CD4-positive, alpha-beta memory T cell (primary cell): ENCODE data around the gene CLDND1. TPM values are rescaled to one million over a fixed set of nuclear protein-coding genes. Genes with fewer than 3 reads are reported as not detected.
A peak's percentile ranks its signal among the peaks of the same experiment; 100 is the strongest.

Source experiments
- CTCF ChIA-PET: fragments of 350-600 bp; sonication (Branson Sonifier 250); formaldehyde crosslinking; loops from one replicate; lab custom pipeline; 2021; ENCODE audit warnings: inconsistent platforms; ENCODE audit not compliant: partially characterized antibody; lab: Charles Lee
- POLR2A ChIA-PET: fragments of 350-600 bp; sonication (Branson Sonifier 250); formaldehyde crosslinking; loops from one replicate; lab custom pipeline; 2021; ENCODE audit not compliant: partially characterized antibody; lab: Charles Lee
- DNase-seq, 5 donors: peaks; one replicate each; pipeline versions ENCODE4 v3.0.0 to v3.0.0-alpha.2; 2020 to 2022; ENCODE audit warnings: mixed read lengths in 1 of 5
- H3K27ac ChIP-seq: one replicate; pipeline ENCODE4 v1.7.0; 2013; ENCODE audit warnings: low read depth, low read length
- H3K27me3 ChIP-seq: 2 replicates; pipeline ENCODE4 v1.7.0; 2013; ENCODE audit warnings: mild to moderate bottlenecking, low read length, moderate library complexity; ENCODE audit not compliant: insufficient read depth
- H3K36me3 ChIP-seq: 2 replicates; pipeline ENCODE4 v1.7.0; 2013; ENCODE audit warnings: mild to moderate bottlenecking, low read length, moderate library complexity; ENCODE audit not compliant: insufficient read depth
- H3K4me1 ChIP-seq: 2 replicates; pipeline ENCODE4 v1.7.0; 2013; ENCODE audit warnings: mild to moderate bottlenecking, low read length, moderate library complexity; ENCODE audit not compliant: insufficient read depth
- H3K4me3 ChIP-seq, 2 donors: one replicate each; pipeline ENCODE4 v1.7.0; 2013; ENCODE audit warnings: low read length in 2 of 2, mild to moderate bottlenecking in 1 of 2
- H3K9me3 ChIP-seq, 2 donors: one replicate each; pipeline ENCODE4 v1.7.0; 2013; ENCODE audit warnings: low read length in 2 of 2, control low read depth in 1 of 2; ENCODE audit not compliant: control insufficient read depth in 1 of 2
- H3K27ac Mint-ChIP-seq, 7 donors: one replicate each; pipeline ENCODE4 v1.8.0; 2020 to 2021; ENCODE audit warnings: mixed read lengths in 7 of 7, mild to moderate bottlenecking in 6 of 7, inconsistent platforms in 3 of 7, moderate library complexity in 3 of 7
- H3K27me3 Mint-ChIP-seq, 2 donors: one replicate each; pipeline ENCODE4 v1.8.0; 2020 to 2021; ENCODE audit warnings: mixed read lengths in 2 of 2
- H3K36me3 Mint-ChIP-seq, 2 donors: one replicate each; pipeline ENCODE4 v1.8.0; 2020 to 2021; ENCODE audit warnings: mixed read lengths in 2 of 2, inconsistent platforms in 1 of 2, mild to moderate bottlenecking in 1 of 2
- H3K4me1 Mint-ChIP-seq, 4 donors: one replicate each; pipeline ENCODE4 v1.8.0; 2020 to 2021; ENCODE audit warnings: mixed read lengths in 4 of 4, mild to moderate bottlenecking in 1 of 4
- H3K4me3 Mint-ChIP-seq, 8 donors: one replicate each; pipeline ENCODE4 v1.8.0; 2020 to 2021; ENCODE audit warnings: mixed read lengths in 8 of 8, mild to moderate bottlenecking in 7 of 8, moderate library complexity in 6 of 8, inconsistent platforms in 3 of 8
- H3K9me3 Mint-ChIP-seq, 8 donors: one replicate each; pipeline ENCODE4 v1.8.0; 2020 to 2021; ENCODE audit warnings: mixed read lengths in 8 of 8, mild to moderate bottlenecking in 5 of 8, inconsistent platforms in 3 of 8, moderate library complexity in 1 of 8
- intact Hi-C: fragments of 100-400 bp; cut with micrococcal nuclease; formaldehyde crosslinking; loops from one replicate; pipeline ENCODE4 v1.15.1; 2023
- polyA plus RNA-seq, 2 donors: library from polyadenylated mRNA; unstranded; fragments of 300-500 nt; fragmentation: Illumina TruSeq; gene quantifications; one replicate each; pipeline ENCODE4 v1.2.3, GENCODE V29; 2021
- total RNA-seq, 2 experiments: library from RNA; stranded (reverse); gene quantifications; one replicate each; pipeline ENCODE4 v1.2.3, GENCODE V29; 2021

The CLDND1 gene
- total and polyA plus RNA-seq, 4 experiments from 2014 or later, result 149 to 431 (median 333) TPM

DNA sequence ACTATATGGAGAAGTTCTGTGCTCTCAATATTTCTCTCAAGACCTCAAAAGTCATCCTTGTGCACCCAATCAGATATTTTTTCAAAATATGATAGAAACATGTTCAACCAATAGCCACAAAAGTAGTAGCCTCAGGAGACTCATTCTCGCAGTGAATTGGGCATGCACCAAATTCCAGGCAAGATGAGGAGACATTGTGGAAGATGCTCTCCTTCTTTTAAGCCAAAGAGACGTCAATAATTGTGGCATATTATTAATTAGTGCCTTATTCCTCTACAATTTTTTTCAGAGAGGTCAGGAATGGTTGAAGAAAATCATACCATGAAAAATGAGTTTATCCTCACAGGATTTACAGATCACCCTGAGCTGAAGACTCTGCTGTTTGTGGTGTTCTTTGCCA is 25.3 kb downstream of the CLDND1 start, which contains the start of gene OR5K2:
OR5K2 (plus strand) TSS at position 301 of the 400 bp plus-strand sequence; CDS start at position 301, 0 bp downstream.
- H3K36me3 ChIP-seq, result no peaks in the 10 kb centered on the region
- Mint-ChIP-seq H3K27ac (no peak within 1 kb of the TSS), H3K27me3 (no peaks in the 10 kb centered on the region), H3K4me1 (peaks cover 0 to 4% (median under 1%) of the 10 kb centered on the region in 4 donors), H3K4me3 (no peak within 1 kb of the TSS), H3K36me3 (peaks cover 0 to 11% of the 10 kb centered on the region in 2 donors), H3K9me3 (no peaks in the 10 kb centered on the region)
- intact Hi-C loops, result no loop called here
- DNase-seq, result no peak
- H3K27ac ChIP-seq, result no peak within 1 kb of the TSS
- no peaks in the 10 kb centered on the region for H3K27me3 ChIP-seq
- H3K4me3 ChIP-seq, result no peak within 1 kb of the TSS
- POLR2A ChIA-PET, result no interaction called here
- no peaks in the 10 kb centered on the region for H3K4me1 ChIP-seq
- CTCF ChIA-PET, result no interaction called here
- no peaks in the 10 kb centered on the region for H3K9me3 ChIP-seq

DNA sequence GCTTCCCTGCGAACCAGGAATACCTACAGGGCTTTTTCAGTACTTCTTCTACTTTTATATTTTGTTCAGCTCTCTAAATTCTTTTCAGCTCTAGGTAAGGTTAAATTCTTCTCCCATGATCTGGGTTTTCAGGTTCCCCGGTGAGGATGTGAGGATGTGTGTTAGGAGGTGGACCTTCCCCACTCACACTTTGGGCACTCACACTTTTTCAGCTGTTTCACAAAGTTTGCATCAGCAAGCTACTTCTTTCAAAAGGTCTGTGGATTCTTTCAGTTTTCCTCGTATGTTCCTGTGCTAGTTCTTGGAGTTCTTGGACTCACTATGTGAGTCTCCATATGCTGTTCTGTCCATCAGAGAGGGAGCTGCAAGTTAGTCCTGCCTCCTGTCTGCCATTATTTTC is 39.1 kb downstream of the CLDND1 start:
- POLR2A ChIA-PET, result no interaction called here
- peaks cover 5 to 71% (median 49%) of the 10 kb centered on the region in 8 donors for H3K9me3 Mint-ChIP-seq
- no peaks in the 10 kb centered on the region for H3K4me1 Mint-ChIP-seq
- H3K4me3 ChIP-seq, result no peak overlapping the region
- peaks cover 0 to 4% of the 10 kb centered on the region in 2 donors for H3K9me3 ChIP-seq
- no peak overlapping the region for H3K4me3 Mint-ChIP-seq
- H3K36me3 Mint-ChIP-seq, result peaks cover 2 to 14% of the 10 kb centered on the region in 2 donors
- H3K36me3 ChIP-seq, result no peaks in the 10 kb centered on the region
- H3K27ac ChIP-seq, result no peak overlapping the region
- H3K27me3 ChIP-seq, result no peaks in the 10 kb centered on the region
- no peaks in the 10 kb centered on the region for H3K4me1 ChIP-seq
- H3K27me3 Mint-ChIP-seq, result peaks cover 4 to 9% of the 10 kb centered on the region in 2 donors
- intact Hi-C loops, result no loop called here
- CTCF ChIA-PET, result no interaction called here
- DNase-seq, result no peak
- peak overlapping the region in 1 of 7 donors; percentile 11 for H3K27ac Mint-ChIP-seq

DNA sequence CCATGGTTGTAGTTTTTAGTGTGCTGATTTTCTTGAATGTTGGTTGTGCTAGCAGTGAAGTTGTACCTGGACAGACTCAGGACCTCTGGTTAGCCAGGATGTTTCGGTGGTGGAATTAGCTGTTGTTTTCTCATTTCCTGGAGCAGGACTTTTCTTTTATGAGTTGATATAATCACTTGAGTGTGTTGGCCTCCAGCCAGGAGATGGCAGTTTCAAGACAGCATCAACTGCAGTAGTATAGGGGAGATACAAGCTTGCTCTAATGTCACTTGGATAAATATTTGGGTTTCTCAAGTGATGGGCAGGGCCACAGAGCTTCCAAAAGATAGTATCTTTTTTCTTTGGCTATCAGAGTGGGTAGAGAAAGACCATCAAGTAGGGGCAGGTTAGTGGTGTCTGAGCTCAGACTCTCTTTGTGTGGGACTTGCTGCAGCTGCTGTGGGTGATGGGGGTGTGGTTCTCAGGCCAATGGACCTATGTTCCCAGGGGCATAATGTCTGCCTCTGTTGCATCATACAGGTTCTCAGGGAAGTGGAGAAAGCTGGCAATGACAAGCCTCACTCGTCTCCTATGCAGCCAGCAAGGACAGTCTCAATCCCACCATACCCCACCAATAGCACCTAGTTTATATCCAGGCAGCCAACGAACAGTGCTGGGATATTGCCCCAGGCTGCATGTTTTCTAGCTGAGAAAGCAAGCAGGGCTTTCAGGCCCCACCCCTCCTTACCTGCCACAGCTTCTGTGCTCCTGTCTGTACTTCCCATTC is 39.8 kb downstream of the CLDND1 start:
- H3K9me3 ChIP-seq, result peaks cover 0 to 4% of the 10 kb centered on the region in 2 donors
- no peaks in the 10 kb centered on the region for H3K4me1 ChIP-seq
- H3K27me3 ChIP-seq, result no peaks in the 10 kb centered on the region
- POLR2A ChIA-PET, result interaction anchor here (0.8 kb wide), 1 partner anchor 81 kb away, joined by 3 read pairs; no protein-coding TSS in a partner anchor
- Mint-ChIP-seq H3K27ac (peak overlapping the region in 2 of 7 donors; percentile 7 to 11), H3K36me3 (peaks cover 2 to 11% of the 10 kb centered on the region in 2 donors), H3K27me3 (peaks cover 4 to 7% of the 10 kb centered on the region in 2 donors), H3K9me3 (peaks cover 3 to 70% (median 43%) of the 10 kb centered on the region in 8 donors), H3K4me3 (no peak overlapping the region), H3K4me1 (no peaks in the 10 kb centered on the region)
- DNase-seq, result no peak
- CTCF ChIA-PET, result no interaction called here
- no peak overlapping the region for H3K4me3 ChIP-seq
- H3K27ac ChIP-seq, result no peak overlapping the region
- H3K36me3 ChIP-seq, result no peaks in the 10 kb centered on the region
- intact Hi-C loops, result no loop called here

Other genes with a start within 250 kb of the CLDND1 start
- gene OR5H2, start 240.4 kb downstream of the CLDND1 start, total RNA-seq, result not detected
- gene OR5H2, start 240.4 kb downstream of the CLDND1 start, polyA plus RNA-seq, result not detected
- gene OR5K4, start 169.0 kb downstream of the CLDND1 start, total RNA-seq, result not detected
- not detected for gene OR5K4, start 169.0 kb downstream of the CLDND1 start, polyA plus RNA-seq
- not detected for gene OR5K3, start 132.2 kb downstream of the CLDND1 start, total RNA-seq
- gene OR5K3, start 132.2 kb downstream of the CLDND1 start, polyA plus RNA-seq, result not detected
- not detected for gene OR5K1, start 59.7 kb downstream of the CLDND1 start, total RNA-seq
- gene OR5K1, start 59.7 kb downstream of the CLDND1 start, polyA plus RNA-seq, result not detected
- not detected for gene OR5K2, start 25.2 kb downstream of the CLDND1 start, total RNA-seq
- not detected for gene OR5K2, start 25.2 kb downstream of the CLDND1 start, polyA plus RNA-seq
- gene GPR15, start 9.1 kb upstream of the CLDND1 start, total RNA-seq, result 10 to 100 TPM; 31.2 to 32.0 TPM
- 10 to 100 TPM; 12.9 to 14.2 TPM for gene GPR15, start 9.1 kb upstream of the CLDND1 start, polyA plus RNA-seq
- 10 to 100 TPM; 41.1 to 41.3 TPM for gene CPOX, start 70.7 kb upstream of the CLDND1 start, total RNA-seq
- 1 to 10 TPM; 3.3 to 8.2 TPM for gene CPOX, start 70.7 kb upstream of the CLDND1 start, polyA plus RNA-seq
- 1 to 10 TPM in 1 of 2 experiments, under 1 TPM in 1; 0.50 to 1.3 TPM for gene ST3GAL6, start 240.4 kb upstream of the CLDND1 start, total RNA-seq
- gene ST3GAL6, start 240.4 kb upstream of the CLDND1 start, polyA plus RNA-seq, result under 1 TPM in 1 of 2 donors, not detected in 1; 0.15 TPM